Fibroblast of lung (primary cell): ENCODE results near the gene USP13. TPM values are rescaled to one million over a fixed set of nuclear protein-coding genes. Genes with fewer than 3 reads are reported as not detected.
A peak's percentile ranks its signal among the peaks of the same experiment; 100 is the strongest.

Source experiments
- DNase-seq, 2 donors: peaks; one replicate each; pipeline versions ENCODE4 v3.0.0 to v3.0.0-alpha.2; 2010; ENCODE audit warnings: low read depth in 2 of 2
- H2AFZ ChIP-seq: 2 replicates; pipeline ENCODE4 v1.5.1; 2012; ENCODE audit warnings: low read length, control low read depth, inconsistent platforms
- H3K27ac ChIP-seq: 2 replicates; pipeline ENCODE4 v1.5.1; 2011; ENCODE audit warnings: low read length, control low read depth; ENCODE audit not compliant: insufficient read depth
- H3K27me3 ChIP-seq: 2 replicates; pipeline ENCODE4 v1.5.1; 2011; ENCODE audit warnings: mild to moderate bottlenecking, low read length; ENCODE audit not compliant: control insufficient read depth, insufficient read depth
- H3K36me3 ChIP-seq: 2 replicates; pipeline ENCODE4 v1.5.1; 2011; ENCODE audit warnings: low read length; ENCODE audit not compliant: control insufficient read depth, insufficient read depth
- H3K4me1 ChIP-seq: 2 replicates; pipeline ENCODE4 v1.5.1; 2011; ENCODE audit warnings: low read length; ENCODE audit not compliant: control insufficient read depth, insufficient read depth; ENCODE audit errors: extremely low read depth
- H3K4me2 ChIP-seq: 2 replicates; pipeline ENCODE4 v1.5.1; 2011; ENCODE audit warnings: low read length, control low read depth; ENCODE audit not compliant: insufficient read depth; ENCODE audit errors: extremely low read depth
- H3K4me3 ChIP-seq, 4 experiments: fragments of 200-600 bp in 1 of 4; sonication (generic) in 1 of 4; replicated peaks in 1 of 4; 2 replicates each; pipeline ENCODE4 v1.5.1; 2011 to 2016; ENCODE audit warnings: low read length in 4 of 4, low read depth in 3 of 4, mild to moderate bottlenecking in 3 of 4, control low read depth in 2 of 4, inconsistent platforms in 1 of 4, mixed read lengths in 1 of 4; ENCODE audit not compliant: insufficient read depth in 1 of 4; ENCODE audit errors: control extremely low read depth in 1 of 4
- H3K79me2 ChIP-seq: 2 replicates; pipeline ENCODE4 v1.5.1; 2012; ENCODE audit warnings: mild to moderate bottlenecking, low read length, inconsistent platforms; ENCODE audit not compliant: control insufficient read depth, insufficient read depth
- H3K9ac ChIP-seq: 2 replicates; pipeline ENCODE4 v1.5.1; 2011; ENCODE audit warnings: mild to moderate bottlenecking, low read length, control low read depth; ENCODE audit not compliant: insufficient read depth
- H3K9me3 ChIP-seq: 2 replicates; pipeline ENCODE4 v1.5.1; 2012; ENCODE audit warnings: low read depth, low read length; ENCODE audit not compliant: control insufficient read depth, insufficient read depth
- H4K20me1 ChIP-seq: 2 replicates; pipeline ENCODE4 v1.5.1; 2011; ENCODE audit warnings: low read length; ENCODE audit not compliant: control insufficient read depth, insufficient read depth; ENCODE audit errors: extremely low read depth
- EZH2 ChIP-seq: IDR thresholded peaks from 2 replicates; pipeline ENCODE4 v1.5.1; 2012; ENCODE audit warnings: low read length, control low read depth, mild to moderate bottlenecking; ENCODE audit errors: missing control alignments
- polyA plus RNA-seq, 2 donors: library from polyadenylated mRNA; depleted of rRNA in 1 of 2; stranded (reverse) in 1 of 2; unstranded in 1 of 2; fragments of >200 nt; gene quantifications; 2 replicates each; pipeline ENCODE4 v1.2.1, GENCODE V29; 2011 to 2012; ENCODE audit warnings: missing spikeins in 1 of 2
- total RNA-seq: library from RNA; depleted of rRNA; stranded (reverse); fragments of >200 nt; gene quantifications from 2 replicates; pipeline ENCODE4 v1.2.1, GENCODE V29; 2014
- TF ChIP-seq, protein P1 (sequence below), 2 donors: IDR thresholded peaks in 1 of 2; conservative IDR thresholded peaks in 1 of 2; 1 replicate in 1 of 2; 2 replicates in 1 of 2; pipeline ENCODE4 v1.5.1; 2011 to 2012; ENCODE audit warnings: low read length in 2 of 2, control low read depth in 1 of 2, inconsistent platforms in 1 of 2, low read depth in 1 of 2, mild to moderate bottlenecking in 1 of 2

Gene USP13
- total and polyA plus RNA-seq, 2 donors (not counting 1 experiment from before 2014, with no cell fraction given), result 11.7 to 15.7 TPM

GRCh38 chr3:179811321-179812095, 158.7 kb downstream of the USP13 start:
- Histone ChIP-seq H4K20me1 (no peaks in the 10 kb centered on the region), H3K9me3 (no peaks in the 10 kb centered on the region), H3K9ac (no peak overlapping the region), H2AFZ (peak overlapping the region; percentile 93), H3K4me1 (no peaks in the 10 kb centered on the region), H3K79me2 (no peaks in the 10 kb centered on the region), H3K27me3 (no peaks in the 10 kb centered on the region), H3K27ac (peak overlapping the region; percentile 86), H3K4me3 (peak overlapping the region in 1 of 4 experiments; percentile 16), H3K36me3 (no peaks in the 10 kb centered on the region), H3K4me2 (peak overlapping the region; percentile 68)
- TF ChIP-seq, protein P1, sequence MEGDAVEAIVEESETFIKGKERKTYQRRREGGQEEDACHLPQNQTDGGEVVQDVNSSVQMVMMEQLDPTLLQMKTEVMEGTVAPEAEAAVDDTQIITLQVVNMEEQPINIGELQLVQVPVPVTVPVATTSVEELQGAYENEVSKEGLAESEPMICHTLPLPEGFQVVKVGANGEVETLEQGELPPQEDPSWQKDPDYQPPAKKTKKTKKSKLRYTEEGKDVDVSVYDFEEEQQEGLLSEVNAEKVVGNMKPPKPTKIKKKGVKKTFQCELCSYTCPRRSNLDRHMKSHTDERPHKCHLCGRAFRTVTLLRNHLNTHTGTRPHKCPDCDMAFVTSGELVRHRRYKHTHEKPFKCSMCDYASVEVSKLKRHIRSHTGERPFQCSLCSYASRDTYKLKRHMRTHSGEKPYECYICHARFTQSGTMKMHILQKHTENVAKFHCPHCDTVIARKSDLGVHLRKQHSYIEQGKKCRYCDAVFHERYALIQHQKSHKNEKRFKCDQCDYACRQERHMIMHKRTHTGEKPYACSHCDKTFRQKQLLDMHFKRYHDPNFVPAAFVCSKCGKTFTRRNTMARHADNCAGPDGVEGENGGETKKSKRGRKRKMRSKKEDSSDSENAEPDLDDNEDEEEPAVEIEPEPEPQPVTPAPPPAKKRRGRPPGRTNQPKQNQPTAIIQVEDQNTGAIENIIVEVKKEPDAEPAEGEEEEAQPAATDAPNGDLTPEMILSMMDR (conservative IDR thresholded peaks at IDR 0.05 in 1 of 2, IDR thresholded peaks at IDR 0.05 in 1 of 2; ENCODE audit: low read depth in 1 of 2, low read length in 2 of 2), result peak; percentile 80 to 82
- no peak for TF ChIP-seq EZH2
- peak; percentile 85 to 89 for DNase-seq

- TF ChIP-seq, protein P1 (conservative IDR thresholded peaks at IDR 0.05 in 1 of 2, IDR thresholded peaks at IDR 0.05 in 1 of 2; ENCODE audit: low read depth in 1 of 2, low read length in 2 of 2), result no peak
- no peak for TF ChIP-seq EZH2
- Histone ChIP-seq H3K27ac (no peak overlapping the region), H4K20me1 (no peaks in the 10 kb centered on the region), H2AFZ (no peak overlapping the region), H3K9me3 (no peaks in the 10 kb centered on the region), H3K79me2 (no peaks in the 10 kb centered on the region), H3K4me3 (no peak overlapping the region), H3K4me1 (no peaks in the 10 kb centered on the region), H3K9ac (no peak overlapping the region), H3K36me3 (no peaks in the 10 kb centered on the region), H3K27me3 (no peaks in the 10 kb centered on the region), H3K4me2 (peak overlapping the region; percentile 68)
- DNase-seq, result no peak
Observed at GRCh38 chr3:179812096-179812382, 159.2 kb downstream of the USP13 start.

DNA sequence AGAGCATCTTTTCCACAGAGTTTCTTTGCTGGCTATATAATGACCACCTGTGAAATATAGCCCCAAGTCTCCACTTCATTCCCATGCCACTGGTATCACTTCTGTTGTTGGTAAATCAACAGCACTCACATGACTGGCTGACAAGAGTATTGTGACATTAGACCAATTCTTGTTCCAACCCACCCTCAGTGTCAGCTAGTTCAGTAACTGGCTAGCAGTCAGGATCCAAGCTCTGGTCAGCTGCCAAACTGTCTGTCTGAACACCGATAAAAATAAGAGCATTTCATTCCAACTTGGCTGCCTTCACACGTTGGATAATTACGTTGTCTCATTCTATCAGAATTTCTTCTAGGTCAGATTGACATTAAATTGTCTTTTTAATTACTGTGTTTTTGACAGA, 166.5 kb downstream of the USP13 start:
- H3K9ac ChIP-seq, result no peak overlapping the region
- no peaks in the 10 kb centered on the region for H3K9me3 ChIP-seq
- H4K20me1 ChIP-seq, result no peaks in the 10 kb centered on the region
- H3K36me3 ChIP-seq, result no peaks in the 10 kb centered on the region
- H3K27ac ChIP-seq, result no peak overlapping the region
- TF ChIP-seq, protein P1 (conservative IDR thresholded peaks at IDR 0.05 in 1 of 2, IDR thresholded peaks at IDR 0.05 in 1 of 2; ENCODE audit: low read depth in 1 of 2, low read length in 2 of 2), result no peak
- TF ChIP-seq EZH2, result no peak
- H2AFZ ChIP-seq, result no peak overlapping the region
- peaks cover 4% of the 10 kb centered on the region for H3K27me3 ChIP-seq
- no peaks in the 10 kb centered on the region for H3K4me1 ChIP-seq
- DNase-seq, result no peak
- no peak overlapping the region for H3K4me3 ChIP-seq
- H3K4me2 ChIP-seq, result no peak overlapping the region
- no peaks in the 10 kb centered on the region for H3K79me2 ChIP-seq
